Measurements from ENCODE around the gene KCNH2.

GRCh38 chr7:150990416-150991186 is 12.5 kb upstream of the KCNH2 start, which contains the start of gene NOS3:
- TF ChIP-seq, protein P1, sequence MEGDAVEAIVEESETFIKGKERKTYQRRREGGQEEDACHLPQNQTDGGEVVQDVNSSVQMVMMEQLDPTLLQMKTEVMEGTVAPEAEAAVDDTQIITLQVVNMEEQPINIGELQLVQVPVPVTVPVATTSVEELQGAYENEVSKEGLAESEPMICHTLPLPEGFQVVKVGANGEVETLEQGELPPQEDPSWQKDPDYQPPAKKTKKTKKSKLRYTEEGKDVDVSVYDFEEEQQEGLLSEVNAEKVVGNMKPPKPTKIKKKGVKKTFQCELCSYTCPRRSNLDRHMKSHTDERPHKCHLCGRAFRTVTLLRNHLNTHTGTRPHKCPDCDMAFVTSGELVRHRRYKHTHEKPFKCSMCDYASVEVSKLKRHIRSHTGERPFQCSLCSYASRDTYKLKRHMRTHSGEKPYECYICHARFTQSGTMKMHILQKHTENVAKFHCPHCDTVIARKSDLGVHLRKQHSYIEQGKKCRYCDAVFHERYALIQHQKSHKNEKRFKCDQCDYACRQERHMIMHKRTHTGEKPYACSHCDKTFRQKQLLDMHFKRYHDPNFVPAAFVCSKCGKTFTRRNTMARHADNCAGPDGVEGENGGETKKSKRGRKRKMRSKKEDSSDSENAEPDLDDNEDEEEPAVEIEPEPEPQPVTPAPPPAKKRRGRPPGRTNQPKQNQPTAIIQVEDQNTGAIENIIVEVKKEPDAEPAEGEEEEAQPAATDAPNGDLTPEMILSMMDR (conservative IDR thresholded peaks at IDR 0.05; ENCODE audit: low read depth in 2 of 2), result no peak
- no peak for TF ChIP-seq JUNB (IDR thresholded peaks at IDR 0.05; ENCODE audit: unreplicated experiment)
- TF ChIP-seq REST (IDR thresholded peaks at IDR 0.05; ENCODE audit: unreplicated experiment), result no peak
- TF ChIP-seq CREB1 (CRISPR knock-in tag; IDR thresholded peaks at IDR 0.05; ENCODE audit: low read depth), result no peak
- no peak for TF ChIP-seq EZH2 (IDR thresholded peaks at IDR 0.05; ENCODE audit: low read depth, unreplicated experiment)
- no peak for TF ChIP-seq EZH2phosphoT487 (IDR thresholded peaks at IDR 0.05; ENCODE audit: unreplicated experiment)
- TF ChIP-seq POLR2AphosphoS5 (IDR thresholded peaks at IDR 0.05; ENCODE audit: low read depth), result no peak
- TF ChIP-seq ZNF114 (CRISPR knock-in tag; IDR thresholded peaks at IDR 0.05), result no peak
- TF ChIP-seq STAT1 (IDR thresholded peaks at IDR 0.05; ENCODE audit: unreplicated experiment), result no peak
- no peak for TF ChIP-seq NANOG (IDR thresholded peaks at IDR 0.05; ENCODE audit: borderline replicate concordance)
- TF ChIP-seq ZNF331 (CRISPR knock-in tag; IDR thresholded peaks at IDR 0.05; ENCODE audit: low read depth), result no peak
- TF ChIP-seq, protein P2, sequence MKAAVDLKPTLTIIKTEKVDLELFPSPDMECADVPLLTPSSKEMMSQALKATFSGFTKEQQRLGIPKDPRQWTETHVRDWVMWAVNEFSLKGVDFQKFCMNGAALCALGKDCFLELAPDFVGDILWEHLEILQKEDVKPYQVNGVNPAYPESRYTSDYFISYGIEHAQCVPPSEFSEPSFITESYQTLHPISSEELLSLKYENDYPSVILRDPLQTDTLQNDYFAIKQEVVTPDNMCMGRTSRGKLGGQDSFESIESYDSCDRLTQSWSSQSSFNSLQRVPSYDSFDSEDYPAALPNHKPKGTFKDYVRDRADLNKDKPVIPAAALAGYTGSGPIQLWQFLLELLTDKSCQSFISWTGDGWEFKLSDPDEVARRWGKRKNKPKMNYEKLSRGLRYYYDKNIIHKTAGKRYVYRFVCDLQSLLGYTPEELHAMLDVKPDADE (IDR thresholded peaks at IDR 0.05), result no peak
- TF ChIP-seq, protein P3, sequence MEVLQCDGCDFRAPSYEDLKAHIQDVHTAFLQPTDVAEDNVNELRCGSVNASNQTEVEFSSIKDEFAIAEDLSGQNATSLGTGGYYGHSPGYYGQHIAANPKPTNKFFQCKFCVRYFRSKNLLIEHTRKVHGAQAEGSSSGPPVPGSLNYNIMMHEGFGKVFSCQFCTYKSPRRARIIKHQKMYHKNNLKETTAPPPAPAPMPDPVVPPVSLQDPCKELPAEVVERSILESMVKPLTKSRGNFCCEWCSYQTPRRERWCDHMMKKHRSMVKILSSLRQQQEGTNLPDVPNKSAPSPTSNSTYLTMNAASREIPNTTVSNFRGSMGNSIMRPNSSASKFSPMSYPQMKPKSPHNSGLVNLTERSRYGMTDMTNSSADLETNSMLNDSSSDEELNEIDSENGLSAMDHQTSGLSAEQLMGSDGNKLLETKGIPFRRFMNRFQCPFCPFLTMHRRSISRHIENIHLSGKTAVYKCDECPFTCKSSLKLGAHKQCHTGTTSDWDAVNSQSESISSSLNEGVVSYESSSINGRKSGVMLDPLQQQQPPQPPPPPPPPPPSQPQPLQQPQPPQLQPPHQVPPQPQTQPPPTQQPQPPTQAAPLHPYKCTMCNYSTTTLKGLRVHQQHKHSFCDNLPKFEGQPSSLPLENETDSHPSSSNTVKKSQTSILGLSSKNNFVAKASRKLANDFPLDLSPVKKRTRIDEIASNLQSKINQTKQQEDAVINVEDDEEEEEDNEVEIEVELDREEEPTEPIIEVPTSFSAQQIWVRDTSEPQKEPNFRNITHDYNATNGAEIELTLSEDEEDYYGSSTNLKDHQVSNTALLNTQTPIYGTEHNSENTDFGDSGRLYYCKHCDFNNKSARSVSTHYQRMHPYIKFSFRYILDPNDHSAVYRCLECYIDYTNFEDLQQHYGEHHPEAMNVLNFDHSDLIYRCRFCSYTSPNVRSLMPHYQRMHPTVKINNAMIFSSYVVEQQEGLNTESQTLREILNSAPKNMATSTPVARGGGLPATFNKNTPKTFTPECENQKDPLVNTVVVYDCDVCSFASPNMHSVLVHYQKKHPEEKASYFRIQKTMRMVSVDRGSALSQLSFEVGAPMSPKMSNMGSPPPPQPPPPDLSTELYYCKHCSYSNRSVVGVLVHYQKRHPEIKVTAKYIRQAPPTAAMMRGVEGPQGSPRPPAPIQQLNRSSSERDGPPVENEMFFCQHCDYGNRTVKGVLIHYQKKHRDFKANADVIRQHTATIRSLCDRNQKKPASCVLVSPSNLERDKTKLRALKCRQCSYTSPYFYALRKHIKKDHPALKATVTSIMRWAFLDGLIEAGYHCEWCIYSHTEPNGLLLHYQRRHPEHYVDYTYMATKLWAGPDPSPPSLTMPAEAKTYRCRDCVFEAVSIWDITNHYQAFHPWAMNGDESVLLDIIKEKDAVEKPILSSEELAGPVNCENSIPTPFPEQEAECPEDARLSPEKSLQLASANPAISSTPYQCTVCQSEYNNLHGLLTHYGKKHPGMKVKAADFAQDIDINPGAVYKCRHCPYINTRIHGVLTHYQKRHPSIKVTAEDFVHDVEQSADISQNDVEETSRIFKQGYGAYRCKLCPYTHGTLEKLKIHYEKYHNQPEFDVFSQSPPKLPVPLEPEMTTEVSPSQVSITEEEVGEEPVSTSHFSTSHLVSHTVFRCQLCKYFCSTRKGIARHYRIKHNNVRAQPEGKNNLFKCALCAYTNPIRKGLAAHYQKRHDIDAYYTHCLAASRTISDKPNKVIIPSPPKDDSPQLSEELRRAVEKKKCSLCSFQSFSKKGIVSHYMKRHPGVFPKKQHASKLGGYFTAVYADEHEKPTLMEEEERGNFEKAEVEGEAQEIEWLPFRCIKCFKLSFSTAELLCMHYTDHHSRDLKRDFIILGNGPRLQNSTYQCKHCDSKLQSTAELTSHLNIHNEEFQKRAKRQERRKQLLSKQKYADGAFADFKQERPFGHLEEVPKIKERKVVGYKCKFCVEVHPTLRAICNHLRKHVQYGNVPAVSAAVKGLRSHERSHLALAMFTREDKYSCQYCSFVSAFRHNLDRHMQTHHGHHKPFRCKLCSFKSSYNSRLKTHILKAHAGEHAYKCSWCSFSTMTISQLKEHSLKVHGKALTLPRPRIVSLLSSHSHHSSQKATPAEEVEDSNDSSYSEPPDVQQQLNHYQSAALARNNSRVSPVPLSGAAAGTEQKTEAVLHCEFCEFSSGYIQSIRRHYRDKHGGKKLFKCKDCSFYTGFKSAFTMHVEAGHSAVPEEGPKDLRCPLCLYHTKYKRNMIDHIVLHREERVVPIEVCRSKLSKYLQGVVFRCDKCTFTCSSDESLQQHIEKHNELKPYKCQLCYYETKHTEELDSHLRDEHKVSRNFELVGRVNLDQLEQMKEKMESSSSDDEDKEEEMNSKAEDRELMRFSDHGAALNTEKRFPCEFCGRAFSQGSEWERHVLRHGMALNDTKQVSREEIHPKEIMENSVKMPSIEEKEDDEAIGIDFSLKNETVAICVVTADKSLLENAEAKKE (CRISPR knock-in tag; IDR thresholded peaks at IDR 0.05), result no peak

All from GM23338 (cell line).